Skeletal muscle tissue (tissue), 4 donors: ENCODE results near the gene SENP3. TPM values are rescaled to one million over a fixed set of nuclear protein-coding genes. Genes with fewer than 3 reads are reported as not detected.
A peak's percentile ranks its signal among the peaks of the same experiment; 100 is the strongest.
"Not testable (repeated sequence)": the region's sequence is repeated elsewhere in the genome, so short reads cannot be mapped to it uniquely, and the experiment has no call there.

Experiments
- H3K27ac ChIP-seq: one replicate; pipeline ENCODE4 v1.7.0; 2013; ENCODE audit warnings: mild to moderate bottlenecking, low read depth, low read length, inconsistent platforms
- H3K27me3 ChIP-seq, 3 donors: one replicate each; pipeline ENCODE4 v1.7.0; 2013; ENCODE audit warnings: low read length in 3 of 3; ENCODE audit not compliant: control insufficient read depth in 3 of 3, insufficient read depth in 3 of 3
- H3K36me3 ChIP-seq, 3 donors: one replicate each; pipeline ENCODE4 v1.7.0; 2013; ENCODE audit warnings: low read length in 3 of 3; ENCODE audit not compliant: control insufficient read depth in 3 of 3, insufficient read depth in 3 of 3
- H3K4me1 ChIP-seq, 3 donors: one replicate each; pipeline ENCODE4 v1.7.0; 2013; ENCODE audit warnings: low read length in 3 of 3, mild to moderate bottlenecking in 3 of 3; ENCODE audit not compliant: control insufficient read depth in 3 of 3, insufficient read depth in 3 of 3
- H3K4me3 ChIP-seq, 3 donors: one replicate each; pipeline ENCODE4 v1.7.0; 2013; ENCODE audit warnings: low read length in 3 of 3
- H3K9ac ChIP-seq, 3 donors: one replicate each; pipeline ENCODE4 v1.7.0; 2013; ENCODE audit warnings: low read length in 3 of 3, mild to moderate bottlenecking in 3 of 3, moderate library complexity in 2 of 3, low read depth in 1 of 3
- H3K9me3 ChIP-seq, 3 donors: one replicate each; pipeline ENCODE4 v1.7.0; 2013; ENCODE audit warnings: low read length in 3 of 3; ENCODE audit not compliant: control insufficient read depth in 3 of 3
- total RNA-seq: library from RNA; depleted of rRNA; stranded (reverse); fragments of >200 nt; gene quantifications from one replicate; pipeline ENCODE4 v1.2.3, GENCODE V29; 2014
- donor health status: Osteomylitis.

SENP3 gene
- total RNA-seq, 1 donor from 2014 or later: 31.3 TPM

DNA sequence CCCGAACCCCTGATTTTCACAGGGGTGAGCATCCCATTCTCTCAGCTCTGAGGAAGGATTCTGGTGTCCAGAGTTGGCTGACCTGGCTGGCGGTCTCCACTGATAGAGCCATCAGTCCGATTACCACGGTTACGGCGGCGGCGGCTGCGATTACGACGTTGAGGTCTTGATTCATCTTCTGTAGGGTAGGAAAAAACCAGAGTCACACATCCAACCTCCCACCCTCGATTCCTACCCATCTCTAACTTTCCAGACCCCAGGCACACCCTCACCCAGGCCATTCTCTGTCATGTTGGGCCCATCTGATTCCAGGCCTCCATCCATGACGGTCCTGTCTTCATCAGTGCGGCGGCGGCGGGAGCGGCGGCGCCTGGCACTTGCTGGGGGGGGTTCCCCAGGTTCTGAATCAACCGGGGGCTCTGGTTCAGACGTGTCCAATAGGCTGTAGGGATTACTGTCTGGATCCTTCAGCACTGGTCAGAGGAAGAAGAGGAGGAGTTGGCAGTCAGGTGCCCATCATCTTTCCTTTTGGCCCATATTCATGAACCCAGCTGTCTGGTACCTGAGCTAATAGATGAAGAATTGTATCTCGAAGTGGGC, 30.8 kb downstream of the SENP3 start:
- H3K27ac ChIP-seq: no peak overlapping the region
- H3K4me3 ChIP-seq: no peak overlapping the region
- H3K27me3 ChIP-seq: no peaks in the 10 kb centered on the region
- H3K36me3 ChIP-seq: peaks cover 59 to 66% (median 60%) of the 10 kb centered on the region in 3 donors
- H3K9me3 ChIP-seq: no peaks in the 10 kb centered on the region
- H3K4me1 ChIP-seq: peaks cover 7 to 22% (median 19%) of the 10 kb centered on the region in 3 donors
- H3K9ac ChIP-seq: no peak overlapping the region

DNA sequence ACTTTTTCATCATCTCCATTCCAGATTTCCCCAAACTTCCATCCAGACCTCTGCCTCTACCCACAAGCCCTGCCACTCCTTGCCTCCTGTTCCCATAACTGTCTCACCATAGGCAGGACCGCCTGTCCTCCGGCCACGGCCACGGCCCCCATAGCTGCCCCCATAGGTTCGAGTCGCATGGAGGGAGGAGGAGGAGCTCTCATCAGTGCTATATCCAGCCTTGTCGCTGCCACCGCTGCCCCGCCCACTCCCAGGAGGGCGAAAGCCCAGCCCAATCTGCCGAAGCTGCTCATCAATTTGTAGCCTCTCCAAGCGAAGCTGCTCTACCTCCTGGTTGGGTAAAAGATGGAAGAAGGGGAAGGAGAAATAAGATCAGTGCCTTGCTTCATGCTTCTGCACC, 31.6 kb downstream of the SENP3 start:
- H3K27ac ChIP-seq: no peak overlapping the region

DNA sequence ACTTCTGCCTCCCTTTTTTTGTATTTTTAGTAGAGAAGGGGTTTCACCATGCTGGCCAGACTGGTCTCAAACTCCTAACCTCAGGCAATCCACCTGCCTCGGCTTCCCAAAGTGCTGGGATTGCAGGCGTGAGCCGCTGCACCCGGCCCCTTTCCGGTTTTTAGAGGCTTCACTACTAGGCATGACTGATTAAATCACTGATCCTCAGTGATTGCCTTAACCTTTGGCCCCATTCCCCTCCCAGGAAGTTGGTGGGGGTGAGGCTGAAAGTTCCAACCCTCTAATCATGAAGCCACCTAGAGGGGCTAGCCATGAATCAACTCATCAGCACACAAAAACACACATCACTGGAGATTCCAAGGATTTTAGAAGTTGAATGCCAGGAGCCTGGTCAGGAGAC, 35.8 kb downstream of the SENP3 start:
- not testable (repeated sequence) for H3K4me3 ChIP-seq, H3K9me3 ChIP-seq, H3K9ac ChIP-seq, H3K27ac ChIP-seq, H3K27me3 ChIP-seq, H3K4me1 ChIP-seq
- H3K36me3 ChIP-seq: peaks cover 69 to 82% (median 74%) of the 10 kb centered on the region in 3 donors

More for the DNA sequence above, 31.6 kb downstream of the SENP3 start:
- Histone ChIP-seq H3K27me3 (no peaks in the 10 kb centered on the region), H3K4me1 (peaks cover 7 to 22% (median 18%) of the 10 kb centered on the region in 3 donors), H3K9ac (no peak overlapping the region), H3K9me3 (no peaks in the 10 kb centered on the region), H3K36me3 (peaks cover 57 to 62% (median 58%) of the 10 kb centered on the region in 3 donors), H3K4me3 (no peak overlapping the region)

DNA sequence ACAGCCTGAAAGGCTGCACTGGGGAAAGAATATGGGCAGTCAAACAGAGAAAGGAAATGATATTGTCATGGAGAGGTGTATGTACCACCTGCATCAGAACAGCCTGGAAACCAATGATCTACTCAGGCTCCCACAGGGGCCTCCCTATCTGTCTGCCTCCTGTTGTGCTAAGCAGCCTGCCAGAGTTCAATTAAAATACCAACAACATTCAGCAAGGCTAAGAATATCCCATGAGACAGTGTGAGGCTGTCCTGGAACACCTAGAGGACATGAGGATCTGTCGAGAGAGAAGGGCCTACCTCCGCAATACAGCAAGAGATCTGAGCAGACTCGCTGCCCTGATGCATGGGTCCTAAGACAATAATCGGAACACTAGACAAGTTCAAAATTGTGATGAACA, 44.6 kb downstream of the SENP3 start:
- Histone ChIP-seq H3K36me3 (peaks cover 20 to 37% (median 28%) of the 10 kb centered on the region in 3 donors), H3K4me3 (no peak overlapping the region), H3K9me3 (no peaks in the 10 kb centered on the region), H3K27me3 (no peaks in the 10 kb centered on the region), H3K27ac (peak overlapping the region; percentile 88), H3K4me1 (peaks cover 11 to 14% (median 11%) of the 10 kb centered on the region in 3 donors), H3K9ac (peak overlapping the region in 2 of 3 donors; percentile 47 to 68)

GRCh38 chr17:7610641-7611040, 48.9 kb downstream of the SENP3 start:
- peaks cover 0 to 7% (median 2%) of the 10 kb centered on the region in 3 donors for H3K36me3 ChIP-seq
- no peaks in the 10 kb centered on the region for H3K27me3 ChIP-seq
- H3K4me1 ChIP-seq: peaks cover 34 to 37% (median 35%) of the 10 kb centered on the region in 3 donors
- H3K9me3 ChIP-seq: no peaks in the 10 kb centered on the region
- H3K27ac ChIP-seq: no peak overlapping the region
- H3K9ac ChIP-seq: no peak overlapping the region
- no peak overlapping the region for H3K4me3 ChIP-seq

- Histone ChIP-seq H3K9ac (peak overlapping the region in 1 of 3 donors; percentile 14), H3K27me3 (no peaks in the 10 kb centered on the region), H3K4me1 (peaks cover 26 to 31% (median 27%) of the 10 kb centered on the region in 3 donors), H3K9me3 (no peaks in the 10 kb centered on the region), H3K36me3 (peaks cover 0 to 5% (median 2%) of the 10 kb centered on the region in 3 donors), H3K27ac (peak overlapping the region; percentile 6), H3K4me3 (peak overlapping the region in 1 of 3 donors; percentile 11)
Measured at GRCh38 chr17:7611635-7612293, 50.0 kb downstream of the SENP3 start.

DNA sequence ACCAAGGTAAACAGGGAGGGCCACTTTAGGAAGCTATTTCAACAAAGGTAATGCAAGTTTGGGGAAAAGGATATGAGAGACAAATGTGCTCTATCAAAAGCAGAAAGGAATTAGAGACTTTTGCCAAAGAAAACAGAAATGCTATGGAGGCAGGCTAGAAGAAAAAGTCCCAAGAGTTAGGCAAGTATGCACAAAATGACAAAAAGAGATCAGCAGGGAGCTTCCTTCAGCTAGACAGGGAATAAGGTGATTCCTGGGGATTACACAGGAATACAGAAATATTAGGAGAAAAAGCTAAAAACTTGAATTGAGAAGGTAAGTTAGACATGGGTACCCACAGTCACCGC, 50.5 kb downstream of the SENP3 start:
- no peaks in the 10 kb centered on the region for H3K9me3 ChIP-seq
- H3K36me3 ChIP-seq: peaks cover 0 to 5% (median 2%) of the 10 kb centered on the region in 3 donors
- H3K9ac ChIP-seq: no peak overlapping the region
- H3K27me3 ChIP-seq: no peaks in the 10 kb centered on the region
- H3K4me3 ChIP-seq: no peak overlapping the region
- H3K4me1 ChIP-seq: peaks cover 24 to 29% (median 27%) of the 10 kb centered on the region in 3 donors
- H3K27ac ChIP-seq: peak overlapping the region; percentile 6

DNA sequence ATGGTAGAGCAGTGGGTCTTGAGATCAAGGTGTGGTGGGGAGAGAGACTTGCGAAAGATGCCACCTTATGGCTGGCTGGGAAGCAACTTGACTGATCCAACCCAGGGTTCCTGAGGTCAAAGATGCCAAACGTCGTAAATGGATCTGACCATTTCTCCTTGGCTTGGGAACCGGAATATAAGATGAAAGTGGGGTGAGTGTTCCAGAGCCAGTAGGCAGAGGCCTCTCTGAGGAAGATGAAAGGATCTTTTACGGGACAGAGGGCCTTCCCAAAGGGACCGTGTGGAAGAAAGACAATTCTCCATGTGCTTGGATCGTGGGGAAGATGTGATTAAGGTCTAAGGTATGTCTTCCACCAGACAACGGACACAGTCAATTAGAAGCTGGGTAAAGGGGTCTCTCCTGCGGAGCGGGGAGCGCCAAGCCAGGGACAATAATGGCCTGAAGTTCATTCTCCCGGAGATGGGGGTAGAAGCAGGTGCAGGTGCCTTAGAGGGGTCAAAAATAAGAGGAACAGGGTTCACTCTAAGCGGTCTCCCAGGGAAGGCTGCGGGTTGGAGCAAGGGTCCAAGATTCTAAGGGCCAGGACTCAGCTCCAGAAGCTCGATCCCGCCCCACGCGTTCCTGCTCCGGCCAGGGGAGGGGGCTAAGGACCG, 52.2 kb downstream of the SENP3 start:
- Histone ChIP-seq H3K9me3 (no peaks in the 10 kb centered on the region), H3K36me3 (peaks cover 0 to 2% (median 0%) of the 10 kb centered on the region in 3 donors), H3K4me3 (peak overlapping the region; percentile 80 to 90 (median 87)), H3K27ac (peak overlapping the region; percentile 82), H3K27me3 (no peaks in the 10 kb centered on the region), H3K4me1 (peaks cover 24 to 29% (median 27%) of the 10 kb centered on the region in 3 donors), H3K9ac (peak overlapping the region; percentile 79 to 93 (median 92))

GRCh38 chr17:7614425-7615264, 52.9 kb downstream of the SENP3 start, which contains the start of gene FXR2:
FXR2 (minus strand) TSS chr17:7614897; CDS start chr17:7614532, 365 bp downstream.
- peak within 1 kb of the TSS; percentile 80 to 90 (median 87) for H3K4me3 ChIP-seq
- H3K27ac ChIP-seq: peak within 1 kb of the TSS; percentile 82
- H3K36me3 ChIP-seq: peaks cover 0 to 2% (median 0%) of the 10 kb centered on the region in 3 donors
- no peaks in the 10 kb centered on the region for H3K27me3 ChIP-seq
- no peaks in the 10 kb centered on the region for H3K9me3 ChIP-seq
- H3K9ac ChIP-seq: peak within 1 kb of the TSS; percentile 79 to 93 (median 92)
- H3K4me1 ChIP-seq: peaks cover 24 to 27% (median 25%) of the 10 kb centered on the region in 3 donors
